DOHH2 (cell line): ENCODE results near the gene ZSCAN10.

Experiments
- H3F3A ChIP-seq: fragments of 200-600 bp; sonication (generic), shearing (Covaris generic); 2 replicates; pipeline ENCODE4 v1.6.0; 2016; ENCODE audit warnings: antibody characterized with exemption, mild to moderate bottlenecking; ENCODE audit not compliant: control insufficient read depth, insufficient read depth
- H3K27ac ChIP-seq: fragments of 200-600 bp; sonication (generic); 2 replicates; pipeline ENCODE4 v1.5.1; 2014; ENCODE audit warnings: low read depth, mild to moderate bottlenecking, low read length, moderate library complexity
- H3K27me3 ChIP-seq: fragments of 200-600 bp; sonication (generic); 2 replicates; pipeline ENCODE4 v1.6.1; 2014; ENCODE audit warnings: mild to moderate bottlenecking, low read length, mixed read lengths; ENCODE audit not compliant: control insufficient read depth
- H3K36me3 ChIP-seq: fragments of 200-600 bp; sonication (generic); 2 replicates; pipeline ENCODE4 v1.6.1; 2014; ENCODE audit warnings: mild to moderate bottlenecking, low read length, moderate library complexity, mixed read lengths; ENCODE audit not compliant: control insufficient read depth
- H3K4me1 ChIP-seq: fragments of 200-600 bp; sonication (generic); 2 replicates; pipeline ENCODE4 v1.6.1; 2014; ENCODE audit warnings: mild to moderate bottlenecking, low read length, mixed read lengths; ENCODE audit not compliant: control insufficient read depth
- H3K4me2 ChIP-seq: fragments of 200-600 bp; sonication (generic); 2 replicates; pipeline ENCODE4 v1.6.0; 2014; ENCODE audit warnings: mild to moderate bottlenecking, low read length, moderate library complexity
- H3K4me3 ChIP-seq: fragments of 200-600 bp; sonication (generic); 2 replicates; pipeline ENCODE4 v1.5.1; 2014; ENCODE audit warnings: mild to moderate bottlenecking, low read length, mixed read lengths
- H3K79me2 ChIP-seq: fragments of 200-600 bp; sonication (generic); 2 replicates; pipeline ENCODE4 v1.6.1; 2014; ENCODE audit warnings: mild to moderate bottlenecking, low read length, mixed read lengths; ENCODE audit not compliant: control insufficient read depth
- H3K9me2 ChIP-seq: fragments of 200-600 bp; sonication (generic); replicated peaks from 2 replicates; pipeline ENCODE4 v1.6.1; 2014; ENCODE audit warnings: mild to moderate bottlenecking, low read length, mixed read lengths; ENCODE audit not compliant: control insufficient read depth
- H3K9me3 ChIP-seq: fragments of 200-600 bp; sonication (generic); 2 replicates; pipeline ENCODE4 v1.6.1; 2014; ENCODE audit warnings: antibody characterized with exemption, low read length, mixed read lengths; ENCODE audit not compliant: control insufficient read depth, insufficient read depth
- H4K20me1 ChIP-seq: fragments of 200-600 bp; sonication (generic); 2 replicates; pipeline ENCODE4 v1.6.0; 2014; ENCODE audit warnings: low read depth, mild to moderate bottlenecking, antibody characterized with exemption, low read length, moderate library complexity; ENCODE audit not compliant: control insufficient read depth, insufficient read depth
- EZH2phosphoT487 ChIP-seq: fragments of 200-600 bp; sonication (generic); IDR thresholded peaks from 2 replicates; pipeline ENCODE4 v1.6.1; 2017; ENCODE audit warnings: borderline replicate concordance, mild to moderate bottlenecking, antibody characterized with exemption, low read length, moderate library complexity, mixed read lengths
- TF ChIP-seq, protein P1 (sequence below): fragments of 200-600 bp; sonication (generic); IDR thresholded peaks from one replicate; pipeline ENCODE4 v1.5.1; 2014; ENCODE audit warnings: antibody characterized with exemption, mild to moderate bottlenecking, low read depth, low read length; ENCODE audit not compliant: poor library complexity, severe bottlenecking

ZSCAN10 gene

DNA sequence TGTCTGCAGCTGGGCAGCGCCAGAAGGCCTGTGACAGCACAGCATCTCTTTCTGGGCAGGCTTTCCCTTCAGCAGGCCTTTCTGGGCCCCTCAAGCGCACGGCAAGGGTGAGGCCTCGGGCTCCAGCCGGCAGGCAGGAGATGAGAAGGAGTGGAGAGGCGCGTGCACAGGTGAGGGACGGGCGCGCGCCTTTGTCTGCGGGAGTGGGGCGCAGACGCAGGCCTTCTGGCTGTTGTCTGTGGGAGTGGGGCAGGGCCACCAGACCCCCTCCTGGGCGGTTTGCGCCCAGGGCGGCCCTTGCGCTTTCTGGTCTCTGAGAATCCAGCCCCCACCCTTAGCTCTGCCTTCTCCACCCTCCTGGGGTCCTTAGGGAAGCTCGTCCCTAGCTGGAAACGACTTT lies 19.8 kb upstream of the ZSCAN10 start:
- H3K4me3 ChIP-seq = no peak overlapping the region
- H3K9me2 ChIP-seq = no peaks in the 10 kb centered on the region
- H3K4me2 ChIP-seq = no peak overlapping the region
- H3K27me3 ChIP-seq = peaks cover 14% of the 10 kb centered on the region
- H3K79me2 ChIP-seq = no peaks in the 10 kb centered on the region
- peaks cover 9% of the 10 kb centered on the region for H3K4me1 ChIP-seq
- TF ChIP-seq, protein P1, sequence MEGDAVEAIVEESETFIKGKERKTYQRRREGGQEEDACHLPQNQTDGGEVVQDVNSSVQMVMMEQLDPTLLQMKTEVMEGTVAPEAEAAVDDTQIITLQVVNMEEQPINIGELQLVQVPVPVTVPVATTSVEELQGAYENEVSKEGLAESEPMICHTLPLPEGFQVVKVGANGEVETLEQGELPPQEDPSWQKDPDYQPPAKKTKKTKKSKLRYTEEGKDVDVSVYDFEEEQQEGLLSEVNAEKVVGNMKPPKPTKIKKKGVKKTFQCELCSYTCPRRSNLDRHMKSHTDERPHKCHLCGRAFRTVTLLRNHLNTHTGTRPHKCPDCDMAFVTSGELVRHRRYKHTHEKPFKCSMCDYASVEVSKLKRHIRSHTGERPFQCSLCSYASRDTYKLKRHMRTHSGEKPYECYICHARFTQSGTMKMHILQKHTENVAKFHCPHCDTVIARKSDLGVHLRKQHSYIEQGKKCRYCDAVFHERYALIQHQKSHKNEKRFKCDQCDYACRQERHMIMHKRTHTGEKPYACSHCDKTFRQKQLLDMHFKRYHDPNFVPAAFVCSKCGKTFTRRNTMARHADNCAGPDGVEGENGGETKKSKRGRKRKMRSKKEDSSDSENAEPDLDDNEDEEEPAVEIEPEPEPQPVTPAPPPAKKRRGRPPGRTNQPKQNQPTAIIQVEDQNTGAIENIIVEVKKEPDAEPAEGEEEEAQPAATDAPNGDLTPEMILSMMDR = no peak
- TF ChIP-seq EZH2phosphoT487 = no peak
- H4K20me1 ChIP-seq = no peaks in the 10 kb centered on the region
- H3F3A ChIP-seq = no peaks in the 10 kb centered on the region
- H3K9me3 ChIP-seq = no peaks in the 10 kb centered on the region
- no peak overlapping the region for H3K27ac ChIP-seq
- H3K36me3 ChIP-seq = no peaks in the 10 kb centered on the region

DNA sequence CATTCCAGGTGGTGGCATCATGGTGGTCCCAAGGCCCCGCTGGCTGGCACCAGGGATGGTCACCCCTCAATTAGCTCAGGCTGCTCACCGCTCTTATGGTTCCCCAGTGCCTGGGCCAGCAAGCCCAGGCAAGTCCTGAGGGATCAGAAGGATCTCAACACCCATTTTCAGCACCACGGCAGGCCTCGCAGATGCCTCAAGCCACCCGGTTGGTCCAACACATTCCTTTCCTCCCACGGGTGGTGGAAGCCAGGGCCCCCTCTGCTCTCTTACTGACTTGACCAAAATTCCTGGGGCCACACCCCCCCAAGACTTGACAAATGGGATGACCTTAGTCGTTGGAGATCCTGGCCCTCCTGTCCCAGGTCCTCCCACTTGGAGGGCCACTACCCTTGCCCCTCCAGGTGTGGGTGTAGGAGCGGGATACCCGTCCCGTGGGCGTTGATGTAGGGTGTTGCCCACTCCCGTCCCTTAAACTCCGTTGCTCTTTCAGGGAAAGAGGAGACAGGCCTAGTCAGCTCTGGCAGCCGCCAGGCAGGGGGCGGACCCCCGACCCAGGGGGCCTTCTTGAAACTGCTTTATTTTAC lies 19.2 kb upstream of the ZSCAN10 start:
- H3K4me1 ChIP-seq = peaks cover 3% of the 10 kb centered on the region
- no peaks in the 10 kb centered on the region for H3F3A ChIP-seq
- no peaks in the 10 kb centered on the region for H3K79me2 ChIP-seq
- peaks cover 18% of the 10 kb centered on the region for H3K27me3 ChIP-seq
- H3K4me3 ChIP-seq = no peak overlapping the region
- H3K4me2 ChIP-seq = no peak overlapping the region
- H4K20me1 ChIP-seq = no peaks in the 10 kb centered on the region
- no peak overlapping the region for H3K27ac ChIP-seq
- H3K36me3 ChIP-seq = no peaks in the 10 kb centered on the region
- TF ChIP-seq EZH2phosphoT487 = no peak
- TF ChIP-seq, protein P1 = no peak
- no peaks in the 10 kb centered on the region for H3K9me3 ChIP-seq
- H3K9me2 ChIP-seq = no peaks in the 10 kb centered on the region

DNA sequence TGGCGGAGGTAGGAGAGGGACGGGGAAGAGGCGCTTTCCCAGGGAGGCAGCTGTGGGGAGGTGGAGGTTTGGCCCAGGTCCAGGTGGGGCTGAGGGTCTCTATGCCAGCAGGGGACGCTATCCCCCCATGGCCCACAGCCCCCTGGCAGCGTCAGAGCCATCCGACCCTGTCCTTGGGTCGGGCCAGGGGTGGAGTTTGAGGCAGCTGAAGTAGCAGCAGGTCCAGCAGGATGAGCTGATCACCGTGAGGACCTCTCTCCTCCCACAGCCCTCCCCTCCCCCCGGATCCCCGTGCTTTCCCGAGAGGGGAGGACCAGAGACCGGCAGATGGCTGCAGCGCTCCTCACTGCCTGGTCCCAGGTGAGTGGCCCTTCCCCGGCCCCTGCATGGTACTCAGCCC lies 16.5 kb upstream of the ZSCAN10 start:
- Histone ChIP-seq H3K36me3 (no peaks in the 10 kb centered on the region), H3K9me2 (no peaks in the 10 kb centered on the region), H3K27me3 (peaks cover 30% of the 10 kb centered on the region), H3K9me3 (no peaks in the 10 kb centered on the region), H3F3A (no peaks in the 10 kb centered on the region), H3K79me2 (no peaks in the 10 kb centered on the region), H3K4me1 (no peaks in the 10 kb centered on the region), H3K4me3 (no peak overlapping the region), H3K27ac (no peak overlapping the region), H4K20me1 (no peaks in the 10 kb centered on the region), H3K4me2 (no peak overlapping the region)
- TF ChIP-seq EZH2phosphoT487 = no peak
- TF ChIP-seq, protein P1 = peak; percentile 50

DNA sequence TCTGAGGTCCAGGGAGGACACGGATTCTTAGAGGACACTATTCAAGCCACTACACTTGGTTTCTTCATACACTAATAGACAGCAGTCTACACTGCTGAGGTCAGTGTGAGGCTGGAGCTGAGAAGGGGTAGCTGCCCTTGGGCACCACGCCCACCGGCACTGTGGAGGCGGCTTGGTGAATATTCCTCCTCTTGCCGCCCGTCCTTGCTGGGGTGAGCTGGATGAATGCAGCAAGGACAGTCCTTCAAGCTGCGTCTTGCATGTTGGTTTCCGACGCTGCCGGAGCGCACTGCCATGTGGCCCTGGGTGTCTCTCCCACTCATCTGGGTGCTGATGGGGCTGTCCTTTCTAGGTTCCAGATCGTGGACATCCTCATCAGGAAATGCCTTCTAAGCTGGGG lies 15.9 kb upstream of the ZSCAN10 start:
- no peaks in the 10 kb centered on the region for H3F3A ChIP-seq
- no peaks in the 10 kb centered on the region for H3K4me1 ChIP-seq
- no peaks in the 10 kb centered on the region for H3K36me3 ChIP-seq
- H3K9me2 ChIP-seq = no peaks in the 10 kb centered on the region
- no peak overlapping the region for H3K27ac ChIP-seq
- no peak overlapping the region for H3K4me3 ChIP-seq
- no peaks in the 10 kb centered on the region for H3K9me3 ChIP-seq
- H4K20me1 ChIP-seq = no peaks in the 10 kb centered on the region
- peaks cover 30% of the 10 kb centered on the region for H3K27me3 ChIP-seq
- no peak overlapping the region for H3K4me2 ChIP-seq
- TF ChIP-seq EZH2phosphoT487 = no peak
- TF ChIP-seq, protein P1 = no peak
- no peaks in the 10 kb centered on the region for H3K79me2 ChIP-seq
